Endothelial cell of umbilical vein (primary cell): Measurements from ENCODE around the gene TRAF3.

Experiments
- CTCF ChIP-seq, 2 donors: IDR thresholded peaks; 1 replicate in 1 of 2; 2 replicates in 1 of 2; pipeline ENCODE4 v1.5.1; 2011; ENCODE audit warnings: low read length in 2 of 2, mild to moderate bottlenecking in 2 of 2, moderate library complexity in 2 of 2, control low read depth in 1 of 2, inconsistent platforms in 1 of 2, low read depth in 1 of 2; ENCODE audit not compliant: insufficient read depth in 1 of 2; ENCODE audit errors: extremely low read depth in 1 of 2
- EZH2 ChIP-seq: IDR thresholded peaks from 2 replicates; pipeline ENCODE4 v1.6.1; 2012; ENCODE audit warnings: borderline replicate concordance, low read depth, mild to moderate bottlenecking, moderate library complexity, low read length, inconsistent platforms; ENCODE audit not compliant: severe bottlenecking
- GATA2 ChIP-seq: IDR thresholded peaks from 2 replicates; pipeline ENCODE4 v1.7.0; 2011; ENCODE audit warnings: low read depth, mild to moderate bottlenecking, moderate library complexity, mixed read lengths, low read length; ENCODE audit not compliant: insufficient read length, insufficient read depth
- JUN ChIP-seq: IDR thresholded peaks from 2 replicates; pipeline ENCODE4 v1.6.1; 2011; ENCODE audit warnings: borderline replicate concordance, low read depth; ENCODE audit not compliant: insufficient read length, insufficient read depth
- POLR2A ChIP-seq: IDR thresholded peaks from 2 replicates; pipeline ENCODE4 v1.6.1; 2012; ENCODE audit warnings: low read depth, mild to moderate bottlenecking, control low read depth, low read length
- POLR2AphosphoS5 ChIP-seq: IDR thresholded peaks from 2 replicates; pipeline ENCODE4 v1.6.1; 2012; ENCODE audit warnings: low read depth, mild to moderate bottlenecking, control low read depth, low read length, moderate library complexity; ENCODE audit not compliant: insufficient read depth
- TF ChIP-seq, protein P1 (sequence below): IDR thresholded peaks from 2 replicates; pipeline ENCODE4 v1.6.1; 2011; ENCODE audit not compliant: insufficient read depth, insufficient read length

- TF ChIP-seq CTCF (IDR thresholded peaks at IDR 0.05; ENCODE audit: extremely low read depth in 1 of 2, insufficient read depth in 1 of 2, low read depth in 1 of 2, low read length in 2 of 2) (no peak), POLR2AphosphoS5 (no peak), POLR2A (no peak), GATA2 (no peak), EZH2 (no peak), JUN (no peak)
- TF ChIP-seq, protein P1, sequence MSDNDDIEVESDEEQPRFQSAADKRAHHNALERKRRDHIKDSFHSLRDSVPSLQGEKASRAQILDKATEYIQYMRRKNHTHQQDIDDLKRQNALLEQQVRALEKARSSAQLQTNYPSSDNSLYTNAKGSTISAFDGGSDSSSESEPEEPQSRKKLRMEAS: no peak
These were observed 47.4 kb upstream of the TRAF3 start for GRCh38 chr14:102729825-102730224.
